ENCODE results near the gene AGA.

- TF ChIP-seq EGR1 (IDR thresholded peaks at IDR 0.05; ENCODE audit: low read depth) = no peak
- TF ChIP-seq MAX (IDR thresholded peaks at IDR 0.05) = no peak
- TF ChIP-seq CTCF (IDR thresholded peaks at IDR 0.05 in 2 of 3, conservative IDR thresholded peaks at IDR 0.05 in 1 of 3; ENCODE audit: borderline replicate concordance in 1 of 3, insufficient read depth in 1 of 3, low read depth in 2 of 3, low read length in 2 of 3) = no peak
- TF ChIP-seq CEBPB (IDR thresholded peaks at IDR 0.05; ENCODE audit: low read depth) = no peak
- no peak for TF ChIP-seq POLR2AphosphoS5 (IDR thresholded peaks at IDR 0.05; ENCODE audit: low read depth, low read length)
Observed at GRCh38 chr4:177396352-177396751, 45.9 kb downstream of the AGA start.
